Endothelial cell of umbilical vein (primary cell): ENCODE measurements around the gene NXPE2. TPM values are rescaled to one million over a fixed set of nuclear protein-coding genes. Genes with fewer than 3 reads are reported as not detected.

Experiments
- BruUV-seq: library from RNA; stranded (reverse); fragments of 400-500 nt; replicated peaks from 2 replicates; lab custom pipeline; 2021; lab: Mats Ljungman, UMichigan
- CTCF ChIA-PET: fragments of 300-600, 350-600 bp; sonication (Branson Sonifier 250); formaldehyde crosslinking; loops from one replicate; lab custom pipeline; 2021; ENCODE audit warnings: antibody characterized with exemption, inconsistent platforms; lab: Charles Lee
- POLR2A ChIA-PET: fragments of 300-600, 350-600 bp; sonication (Branson Sonifier 250); formaldehyde crosslinking; loops from one replicate; lab custom pipeline; 2021; ENCODE audit warnings: antibody characterized with exemption, inconsistent platforms; lab: Charles Lee
- DNase-seq: peaks from one replicate; pipeline ENCODE4 v3.0.0-alpha.2; 2011; ENCODE audit warnings: low read depth, low spot score
- FAIRE-seq: peaks from 2 replicates; lab custom pipeline; 2011; peaks lifted over from hg19 to GRCh38; lab: Jason Lieb, UNC
- H2AFZ ChIP-seq: 2 replicates; pipeline ENCODE4 v1.6.0; 2012; ENCODE audit warnings: low read depth, low read length, control low read depth, inconsistent platforms
- H3K27ac ChIP-seq: 2 replicates; pipeline ENCODE4 v1.5.1; 2011; ENCODE audit warnings: low read depth, mild to moderate bottlenecking, control low read depth, low read length, moderate library complexity; ENCODE audit not compliant: insufficient read depth
- H3K27me3 ChIP-seq, 2 experiments: 2 replicates each; pipeline versions ENCODE4 v1.6.0 to v1.6.1; 2011; ENCODE audit warnings: low read length in 2 of 2, mixed read lengths in 1 of 2; ENCODE audit not compliant: control insufficient read depth in 2 of 2, insufficient read depth in 2 of 2
- H3K36me3 ChIP-seq, 2 experiments: 2 replicates in 1 of 2; 3 replicates in 1 of 2; pipeline ENCODE4 v1.5.1; 2011; ENCODE audit warnings: low read length in 2 of 2, mild to moderate bottlenecking in 1 of 2, moderate library complexity in 1 of 2; ENCODE audit not compliant: control insufficient read depth in 2 of 2, insufficient read depth in 2 of 2; ENCODE audit errors: extremely low read depth in 1 of 2
- H3K4me1 ChIP-seq: 3 replicates; pipeline ENCODE4 v1.5.1; 2011; ENCODE audit warnings: mild to moderate bottlenecking, low read length; ENCODE audit not compliant: control insufficient read depth, insufficient read depth; ENCODE audit errors: extremely low read depth
- H3K4me2 ChIP-seq: 2 replicates; pipeline ENCODE4 v1.6.1; 2011; ENCODE audit warnings: low read length, control low read depth, mixed read lengths; ENCODE audit not compliant: insufficient read depth
- H3K4me3 ChIP-seq, 3 experiments: fragments of 200-600 bp in 1 of 3; sonication (generic), shearing (Covaris generic) in 1 of 3; replicated peaks in 1 of 3; 2 replicates each; pipeline ENCODE4 v1.5.1; 2011 to 2016; ENCODE audit warnings: control low read depth in 3 of 3, low read length in 3 of 3, mild to moderate bottlenecking in 2 of 3, inconsistent platforms in 1 of 3, low read depth in 1 of 3, moderate library complexity in 1 of 3; ENCODE audit not compliant: insufficient read depth in 1 of 3
- H3K79me2 ChIP-seq: 2 replicates; pipeline ENCODE4 v1.6.0; 2012; ENCODE audit warnings: low read length, inconsistent platforms; ENCODE audit not compliant: control insufficient read depth, insufficient read depth
- H3K9ac ChIP-seq: replicated peaks from 2 replicates; pipeline ENCODE3; 2011; ENCODE audit warnings: low read length, control low read depth; ENCODE audit not compliant: insufficient read depth; ENCODE audit errors: extremely low read depth
- H3K9me1 ChIP-seq: replicated peaks from 3 replicates; pipeline ENCODE4 v1.6.0; 2011; ENCODE audit warnings: mild to moderate bottlenecking, low read length; ENCODE audit not compliant: control insufficient read depth, insufficient read depth; ENCODE audit errors: extremely low read depth
- H3K9me3 ChIP-seq: replicated peaks from 2 replicates; pipeline ENCODE4 v1.5.1; 2012; ENCODE audit warnings: low read length, inconsistent platforms; ENCODE audit not compliant: control insufficient read depth, insufficient read depth
- H4K20me1 ChIP-seq: replicated peaks from 2 replicates; pipeline ENCODE3; 2011; ENCODE audit warnings: mild to moderate bottlenecking, low read length; ENCODE audit not compliant: control insufficient read depth, insufficient read depth; ENCODE audit errors: extremely low read depth
- EZH2 ChIP-seq: IDR thresholded peaks from 2 replicates; pipeline ENCODE4 v1.6.1; 2012; ENCODE audit warnings: borderline replicate concordance, low read depth, mild to moderate bottlenecking, moderate library complexity, low read length, inconsistent platforms; ENCODE audit not compliant: severe bottlenecking
- FOS ChIP-seq: IDR thresholded peaks from 2 replicates; pipeline ENCODE4 v1.6.1; 2011; ENCODE audit warnings: mild to moderate bottlenecking, low read length, moderate library complexity, borderline replicate concordance; ENCODE audit not compliant: insufficient read depth
- GATA2 ChIP-seq: IDR thresholded peaks from 2 replicates; pipeline ENCODE4 v1.7.0; 2011; ENCODE audit warnings: low read depth, mild to moderate bottlenecking, moderate library complexity, mixed read lengths, low read length; ENCODE audit not compliant: insufficient read length, insufficient read depth
- JUN ChIP-seq: IDR thresholded peaks from 2 replicates; pipeline ENCODE4 v1.6.1; 2011; ENCODE audit warnings: borderline replicate concordance, low read depth; ENCODE audit not compliant: insufficient read length, insufficient read depth
- MYC ChIP-seq: IDR thresholded peaks from one replicate; pipeline ENCODE4 v1.6.1; 2011; ENCODE audit warnings: mild to moderate bottlenecking, low read depth, low read length
- POLR2A ChIP-seq: IDR thresholded peaks from 2 replicates; pipeline ENCODE4 v1.6.1; 2012; ENCODE audit warnings: low read depth, mild to moderate bottlenecking, control low read depth, low read length
- POLR2AphosphoS5 ChIP-seq: IDR thresholded peaks from 2 replicates; pipeline ENCODE4 v1.6.1; 2012; ENCODE audit warnings: low read depth, mild to moderate bottlenecking, control low read depth, low read length, moderate library complexity; ENCODE audit not compliant: insufficient read depth
- dilution Hi-C: fragments of 300-500 bp; cut with MboI; formaldehyde crosslinking; loops from one replicate; pipeline ENCODE4 v1.15.0; 2019; ENCODE audit warnings: low sequenced_read_pairs; ENCODE audit not compliant: extremely low pct_ligation_motif_present
- intact Hi-C: fragments of 100-400 bp; cut with micrococcal nuclease; formaldehyde crosslinking; loops from one replicate; pipeline ENCODE4 v1.10.0; 2022
- polyA plus RNA-seq, 4 experiments: library from polyadenylated mRNA; depleted of rRNA in 3 of 4; stranded (reverse) in 3 of 4; unstranded in 1 of 4; fragments of >200 nt; gene quantifications; 2 replicates each; pipeline versions ENCODE4 v1.2.1 to v1.2.3, GENCODE V29; 2011 to 2012; ENCODE audit warnings: missing spikeins in 1 of 4
- total RNA-seq: library from RNA; stranded (reverse); gene quantifications from 2 replicates; pipeline ENCODE4 v1.2.3, GENCODE V29; 2021
- TF ChIP-seq, protein P1 (sequence below): IDR thresholded peaks from 2 replicates; pipeline ENCODE4 v1.6.1; 2011; ENCODE audit not compliant: insufficient read depth, insufficient read length
- TF ChIP-seq, protein P2 (sequence below), 2 donors: IDR thresholded peaks; 1 replicate in 1 of 2; 2 replicates in 1 of 2; pipeline ENCODE4 v1.5.1; 2011; ENCODE audit warnings: low read length in 2 of 2, mild to moderate bottlenecking in 2 of 2, moderate library complexity in 2 of 2, control low read depth in 1 of 2, inconsistent platforms in 1 of 2, low read depth in 1 of 2; ENCODE audit not compliant: insufficient read depth in 1 of 2; ENCODE audit errors: extremely low read depth in 1 of 2

Gene NXPE2
- total and polyA plus RNA-seq, 2 donors (not counting 3 experiments of a cell fraction or from before 2014, with no cell fraction given) = not detected

DNA sequence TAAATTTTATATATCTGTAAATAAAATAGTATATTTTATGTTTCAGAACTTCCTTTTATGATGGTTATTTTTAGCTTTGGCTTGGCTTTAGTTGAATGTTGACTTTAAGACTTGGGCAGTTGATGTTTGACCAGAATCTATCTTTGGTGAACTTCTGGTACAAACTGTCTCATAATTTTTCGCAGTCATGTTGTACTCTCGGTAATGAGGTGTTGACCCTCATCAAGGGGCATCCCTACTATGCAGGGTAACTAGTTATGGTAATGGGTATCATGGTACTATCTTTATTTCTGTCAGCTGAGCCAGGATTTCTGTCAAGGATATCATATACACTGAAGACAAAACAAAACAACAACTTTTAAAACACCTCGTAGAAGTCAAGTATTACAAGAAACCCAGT, 67.7 kb downstream of the NXPE2 start:
- Histone ChIP-seq H3K36me3 (no peaks in the 10 kb centered on the region), H3K9ac (no peak overlapping the region), H3K79me2 (no peaks in the 10 kb centered on the region), H3K27ac (no peak overlapping the region), H3K4me1 (no peaks in the 10 kb centered on the region), H3K27me3 (peaks cover 0 to 2% of the 10 kb centered on the region in 2 experiments), H4K20me1 (no peaks in the 10 kb centered on the region), H2AFZ (no peak overlapping the region), H3K9me1 (no peaks in the 10 kb centered on the region), H3K4me2 (no peak overlapping the region), H3K9me3 (no peaks in the 10 kb centered on the region), H3K4me3 (no peak overlapping the region)
- DNase-seq (no peak), FAIRE-seq (no peak)
- intact Hi-C loops = no loop called here
- TF ChIP-seq POLR2A = no peak
- TF ChIP-seq JUN = no peak
- TF ChIP-seq, protein P1, sequence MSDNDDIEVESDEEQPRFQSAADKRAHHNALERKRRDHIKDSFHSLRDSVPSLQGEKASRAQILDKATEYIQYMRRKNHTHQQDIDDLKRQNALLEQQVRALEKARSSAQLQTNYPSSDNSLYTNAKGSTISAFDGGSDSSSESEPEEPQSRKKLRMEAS = no peak
- TF ChIP-seq, protein P2, sequence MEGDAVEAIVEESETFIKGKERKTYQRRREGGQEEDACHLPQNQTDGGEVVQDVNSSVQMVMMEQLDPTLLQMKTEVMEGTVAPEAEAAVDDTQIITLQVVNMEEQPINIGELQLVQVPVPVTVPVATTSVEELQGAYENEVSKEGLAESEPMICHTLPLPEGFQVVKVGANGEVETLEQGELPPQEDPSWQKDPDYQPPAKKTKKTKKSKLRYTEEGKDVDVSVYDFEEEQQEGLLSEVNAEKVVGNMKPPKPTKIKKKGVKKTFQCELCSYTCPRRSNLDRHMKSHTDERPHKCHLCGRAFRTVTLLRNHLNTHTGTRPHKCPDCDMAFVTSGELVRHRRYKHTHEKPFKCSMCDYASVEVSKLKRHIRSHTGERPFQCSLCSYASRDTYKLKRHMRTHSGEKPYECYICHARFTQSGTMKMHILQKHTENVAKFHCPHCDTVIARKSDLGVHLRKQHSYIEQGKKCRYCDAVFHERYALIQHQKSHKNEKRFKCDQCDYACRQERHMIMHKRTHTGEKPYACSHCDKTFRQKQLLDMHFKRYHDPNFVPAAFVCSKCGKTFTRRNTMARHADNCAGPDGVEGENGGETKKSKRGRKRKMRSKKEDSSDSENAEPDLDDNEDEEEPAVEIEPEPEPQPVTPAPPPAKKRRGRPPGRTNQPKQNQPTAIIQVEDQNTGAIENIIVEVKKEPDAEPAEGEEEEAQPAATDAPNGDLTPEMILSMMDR (IDR thresholded peaks at IDR 0.05; ENCODE audit: extremely low read depth in 1 of 2, insufficient read depth in 1 of 2, low read depth in 1 of 2, low read length in 2 of 2) = no peak
- TF ChIP-seq POLR2AphosphoS5 = no peak
- no peak for TF ChIP-seq FOS
- no peak for TF ChIP-seq EZH2
- no peak for TF ChIP-seq GATA2
- no peak for TF ChIP-seq MYC
- ChIA-PET POLR2A (no interaction called here), CTCF (interaction anchor here (1.4 kb wide), 1 partner anchor 11 kb away, joined by 4 read pairs; no protein-coding TSS in a partner anchor)
- dilution Hi-C loops = no loop called here
- no TSS peak for BruUV-seq

Other genes with a start within 250 kb of the NXPE2 start
- 155 and 182 TPM in 2 replicates for gene REXO2, start 239.1 kb upstream of the NXPE2 start, total RNA-seq
- gene REXO2, start 239.1 kb upstream of the NXPE2 start, polyA plus RNA-seq = 188 and 296 TPM in 2 replicates
- not detected in 2 replicates for gene NXPE1, start 118.6 kb upstream of the NXPE2 start, total RNA-seq
- not detected in 2 replicates for gene NXPE1, start 118.6 kb upstream of the NXPE2 start, polyA plus RNA-seq
- not detected in 2 replicates for gene NXPE4, start 82.7 kb upstream of the NXPE2 start, total RNA-seq
- gene NXPE4, start 82.7 kb upstream of the NXPE2 start, polyA plus RNA-seq = not detected in 2 replicates